ENCODE measurements around the gene SCN1B.
"Not testable (repeated sequence)": the region's sequence is repeated elsewhere in the genome, so short reads cannot be mapped to it uniquely, and the experiment has no call there.

Gene SCN1B

DNA sequence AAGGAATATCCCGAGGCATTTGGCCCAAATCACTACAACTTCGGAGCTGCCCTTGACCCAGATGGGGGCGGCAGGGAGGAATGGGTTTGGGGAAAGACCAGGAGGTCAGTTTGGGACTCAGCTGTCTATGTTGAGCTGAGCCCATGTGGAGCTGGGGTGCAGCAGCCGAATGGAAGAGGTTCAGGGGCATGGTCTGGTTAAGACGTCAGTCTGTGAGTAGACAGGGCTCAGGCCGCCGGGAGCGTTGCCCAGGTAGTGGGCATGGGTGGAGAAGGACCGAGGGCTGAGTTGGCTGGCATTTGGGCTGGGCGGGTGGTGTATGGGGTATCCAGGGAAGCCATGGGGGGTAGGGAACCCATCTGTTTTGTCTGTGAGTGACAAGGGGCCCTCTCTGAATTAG lies 9.3 kb upstream of the SCN1B start:
- no peak for DNase-seq

DNA sequence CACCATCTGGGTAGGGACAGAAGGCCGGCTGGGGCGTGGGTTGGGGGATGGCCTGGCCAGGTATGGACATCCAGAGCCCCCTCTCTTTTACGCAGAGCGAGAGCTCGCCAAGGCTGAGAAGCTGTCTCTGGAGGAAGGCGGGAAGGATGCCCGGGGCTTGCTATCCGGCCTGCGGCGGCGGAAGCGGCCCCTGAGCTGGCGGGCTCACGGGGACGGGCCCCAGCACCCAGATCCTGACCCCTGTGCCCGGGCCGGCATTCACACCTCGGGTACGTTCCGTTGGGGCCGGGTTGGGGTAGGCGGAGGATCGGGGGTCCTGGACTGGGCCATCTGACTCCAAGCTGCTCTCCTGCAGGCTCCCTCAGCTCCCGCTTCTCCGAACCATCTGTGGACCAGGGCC lies 8.7 kb upstream of the SCN1B start:
- DNase-seq: no peak

DNA sequence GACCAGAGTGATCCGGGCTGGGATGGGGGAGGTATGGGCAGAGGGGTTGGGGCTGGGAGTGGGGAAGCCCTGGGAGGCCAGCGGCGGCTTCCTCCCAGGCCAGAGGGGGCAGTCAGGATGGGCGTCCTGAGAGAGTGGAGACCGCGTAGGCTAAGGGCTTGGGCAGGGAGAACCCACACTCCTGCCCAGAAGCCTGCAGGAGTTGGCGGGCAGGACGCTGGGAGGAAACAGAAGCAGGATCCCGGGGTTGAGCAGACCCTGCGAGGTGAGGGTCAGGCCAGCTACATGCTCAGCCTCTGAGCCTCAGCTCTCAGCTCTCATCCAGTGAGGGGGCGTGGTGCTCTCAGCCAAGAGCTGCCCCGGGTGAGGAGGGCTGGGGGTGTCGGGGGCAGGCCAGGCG lies 7.8 kb upstream of the SCN1B start:
- DNase-seq: no peak

DNA sequence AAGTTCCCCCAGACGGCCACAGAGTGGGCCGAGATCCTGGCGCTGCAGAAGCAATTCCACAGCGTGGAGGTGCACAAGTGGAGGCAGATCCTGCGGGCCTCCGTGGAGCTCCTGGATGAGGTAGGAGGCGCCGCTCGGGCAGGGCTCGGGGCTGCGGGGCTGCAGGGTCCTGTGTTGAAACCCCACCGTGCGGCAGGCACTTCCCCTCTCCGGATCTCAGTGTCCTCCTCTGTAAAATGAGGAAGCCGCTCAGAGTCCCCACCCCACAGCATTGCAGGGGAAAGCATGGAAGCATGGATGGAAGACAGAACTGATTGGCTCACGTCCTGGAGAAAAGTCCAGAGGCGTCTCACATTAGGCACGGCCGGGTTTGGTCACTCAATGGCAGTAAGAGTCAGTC lies 6.8 kb upstream of the SCN1B start:
- DNase-seq: no peak

DNA sequence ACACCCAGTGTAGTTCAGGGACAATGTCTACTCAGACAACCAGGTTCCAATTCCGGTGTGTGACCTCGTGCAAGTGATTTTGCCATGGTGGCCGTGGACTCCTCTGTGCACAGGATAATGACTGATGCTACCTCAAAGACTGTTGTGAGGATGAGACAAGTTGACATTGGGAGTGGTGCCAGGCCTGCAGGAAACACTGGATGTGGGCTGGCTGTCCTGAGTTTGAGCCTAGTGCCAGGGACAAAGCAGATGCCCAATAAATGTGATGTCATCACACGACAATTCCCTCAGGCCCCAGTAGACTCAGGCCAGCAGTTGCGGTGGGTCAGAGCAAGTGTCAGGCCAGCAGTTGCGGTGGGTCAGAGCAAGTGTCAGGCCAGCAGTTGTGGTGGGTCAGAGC lies 6.2 kb upstream of the SCN1B start:
- DNase-seq: no peak

DNA sequence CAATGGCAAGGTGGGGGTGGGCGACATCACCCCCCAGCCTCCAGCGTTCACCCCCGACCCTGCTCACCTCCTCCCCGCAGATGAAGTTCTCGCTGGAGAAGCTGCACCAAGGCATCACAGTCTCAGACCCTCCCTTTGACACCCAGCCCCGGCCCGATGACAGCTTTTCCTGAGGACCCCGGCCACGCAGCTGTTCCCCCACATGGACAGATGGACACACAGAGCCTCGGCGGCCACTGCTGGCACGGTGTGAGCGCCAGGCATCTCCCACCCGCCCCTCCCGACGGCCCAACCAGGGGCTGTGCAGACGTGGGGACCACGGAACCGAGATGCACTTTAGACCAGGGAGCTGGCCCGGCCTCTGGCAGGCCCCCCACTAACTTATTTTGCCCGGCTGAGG lies 4.3 kb upstream of the SCN1B start:
- DNase-seq: no peak

DNA sequence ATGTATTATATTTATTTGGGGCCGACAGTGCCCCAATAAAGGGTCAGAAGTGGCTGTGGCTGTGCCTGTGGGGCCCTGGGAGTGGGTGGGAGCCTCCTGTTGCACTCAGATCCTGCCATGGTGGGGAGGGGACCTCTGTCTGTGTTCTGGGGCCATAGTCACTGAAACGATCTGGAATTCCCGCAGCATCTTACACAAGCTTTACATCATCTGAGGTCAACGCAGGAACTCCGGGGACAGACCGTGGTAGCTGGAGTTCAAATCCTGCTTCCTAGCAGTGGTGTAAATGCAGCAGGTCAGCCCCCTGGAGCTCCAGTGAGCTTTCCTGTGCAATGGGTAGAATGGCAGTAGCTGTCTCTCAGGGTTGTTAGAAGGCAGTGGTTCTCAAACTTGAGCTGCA lies 3.9 kb upstream of the SCN1B start:
- no peak for DNase-seq

DNA sequence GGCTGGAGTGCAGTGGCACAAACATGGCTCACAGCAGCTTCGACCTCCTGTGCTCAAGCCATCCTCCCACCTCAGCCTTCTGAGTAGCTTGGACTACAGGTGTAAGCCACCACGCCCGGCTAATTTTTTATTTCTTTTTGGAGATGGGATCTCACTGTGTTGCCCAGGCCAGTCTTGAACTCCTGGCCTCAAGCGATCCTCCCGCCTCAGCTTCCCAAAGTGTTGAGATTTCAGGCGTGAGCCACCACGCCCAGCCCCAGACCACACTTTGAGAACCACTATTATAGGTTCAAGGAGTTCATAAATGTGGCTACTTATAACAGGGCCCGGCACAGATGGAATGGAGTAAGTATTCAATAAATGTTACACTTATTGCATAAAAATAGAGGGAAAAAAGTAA lies 3.3 kb upstream of the SCN1B start:
- DNase-seq: no peak

DNA sequence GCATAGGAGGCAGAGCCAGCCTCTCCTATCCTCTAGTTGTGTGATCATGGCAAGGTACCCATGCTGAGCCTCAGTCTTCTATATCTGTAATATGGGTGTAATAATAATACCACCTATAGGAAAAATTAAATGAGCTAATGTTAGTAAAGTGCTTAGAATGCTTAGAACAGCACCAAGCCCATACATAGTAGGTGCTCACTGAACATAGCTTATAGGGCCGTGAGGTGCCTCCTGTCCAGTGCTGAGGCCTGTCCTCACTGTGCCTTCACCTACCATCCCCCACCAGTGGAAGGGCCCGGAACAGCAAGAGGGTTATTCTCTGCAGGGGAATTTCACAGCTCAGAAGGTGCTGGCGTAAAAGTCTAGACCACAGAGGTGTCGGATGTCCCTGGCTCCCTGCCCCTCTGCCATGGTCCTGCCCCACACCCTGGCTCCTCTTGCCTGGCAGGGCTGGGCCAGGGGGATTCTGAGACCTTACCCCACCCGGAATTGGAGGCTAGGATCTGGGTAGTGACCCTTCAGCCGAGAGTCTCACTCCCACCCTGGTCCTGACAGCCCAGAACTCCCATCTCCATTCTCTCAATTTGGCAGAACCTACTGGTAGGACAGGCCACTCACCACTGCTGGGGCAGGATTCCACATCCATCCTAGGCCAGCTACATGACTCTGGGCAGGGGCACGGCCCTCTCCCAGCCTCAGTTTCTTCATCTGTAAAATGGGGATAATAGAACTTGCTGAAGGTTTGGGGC lies 2.2 kb upstream of the SCN1B start:
- no peak for DNase-seq

DNA sequence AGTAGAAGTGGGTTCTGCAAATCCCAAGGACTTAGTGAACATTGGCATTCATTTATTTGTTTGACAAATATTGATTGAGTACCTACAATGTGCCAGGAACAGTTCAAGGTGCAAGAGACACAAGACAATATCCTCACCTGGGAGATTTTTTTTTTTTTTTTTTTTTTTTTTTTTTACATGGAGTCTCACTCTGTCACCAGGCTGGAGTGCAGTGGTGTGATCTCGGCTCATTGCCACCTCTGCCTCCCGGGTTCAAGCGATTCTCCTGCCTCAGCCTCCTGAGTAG lies 1.7 kb upstream of the SCN1B start:
- not testable (repeated sequence) for DNase-seq

DNA sequence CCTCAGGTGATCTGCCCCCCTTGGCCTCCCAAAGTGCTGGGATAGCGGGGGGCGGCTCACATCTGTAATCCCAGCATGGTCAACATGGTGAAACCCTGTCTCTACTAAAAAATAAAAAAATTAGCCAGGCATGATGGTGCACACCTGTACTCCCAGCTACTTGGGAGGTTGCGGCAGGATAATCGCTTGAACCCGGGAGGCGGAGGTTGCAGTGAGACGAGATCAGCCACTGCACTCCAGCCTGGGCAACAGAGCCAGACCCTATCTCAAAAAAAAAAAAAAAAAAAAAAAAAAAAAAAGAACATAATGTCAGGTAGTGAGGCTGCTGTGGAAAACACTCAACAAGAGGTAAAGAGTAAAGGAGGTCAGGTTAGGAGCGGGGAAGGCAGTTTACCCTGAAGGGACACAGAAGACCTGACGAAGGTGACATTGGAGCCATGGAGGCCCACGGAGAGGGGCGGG lies 964 bp upstream of the SCN1B start:
- not testable (repeated sequence) for DNase-seq

DNA sequence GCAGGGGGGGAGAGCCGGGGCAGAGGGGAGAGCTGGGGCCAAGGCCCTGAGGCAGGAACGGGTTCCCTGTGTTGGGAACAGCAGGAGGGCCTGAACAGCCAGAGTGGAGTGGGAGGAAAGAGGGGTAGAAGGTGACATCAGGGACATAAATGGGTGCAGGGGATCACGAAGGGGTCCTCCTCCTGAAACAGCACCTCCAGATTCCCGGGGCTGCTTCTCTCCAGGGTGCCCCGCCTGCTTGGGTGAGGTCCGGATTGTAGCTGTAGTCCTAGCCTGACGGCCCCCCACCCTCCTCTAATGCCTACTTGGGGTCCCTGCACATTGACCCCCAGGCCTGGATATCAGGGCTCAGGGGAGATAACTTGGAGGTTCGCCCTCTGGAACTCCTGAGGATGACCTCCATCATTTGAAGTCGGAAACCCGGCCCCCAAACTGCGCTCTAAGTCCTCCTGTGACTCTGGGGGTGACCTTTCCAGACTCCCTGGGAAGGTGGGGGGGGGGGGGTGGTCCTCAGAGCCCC lies 473 bp upstream of the SCN1B start:
- DNase-seq: no peak

DNA sequence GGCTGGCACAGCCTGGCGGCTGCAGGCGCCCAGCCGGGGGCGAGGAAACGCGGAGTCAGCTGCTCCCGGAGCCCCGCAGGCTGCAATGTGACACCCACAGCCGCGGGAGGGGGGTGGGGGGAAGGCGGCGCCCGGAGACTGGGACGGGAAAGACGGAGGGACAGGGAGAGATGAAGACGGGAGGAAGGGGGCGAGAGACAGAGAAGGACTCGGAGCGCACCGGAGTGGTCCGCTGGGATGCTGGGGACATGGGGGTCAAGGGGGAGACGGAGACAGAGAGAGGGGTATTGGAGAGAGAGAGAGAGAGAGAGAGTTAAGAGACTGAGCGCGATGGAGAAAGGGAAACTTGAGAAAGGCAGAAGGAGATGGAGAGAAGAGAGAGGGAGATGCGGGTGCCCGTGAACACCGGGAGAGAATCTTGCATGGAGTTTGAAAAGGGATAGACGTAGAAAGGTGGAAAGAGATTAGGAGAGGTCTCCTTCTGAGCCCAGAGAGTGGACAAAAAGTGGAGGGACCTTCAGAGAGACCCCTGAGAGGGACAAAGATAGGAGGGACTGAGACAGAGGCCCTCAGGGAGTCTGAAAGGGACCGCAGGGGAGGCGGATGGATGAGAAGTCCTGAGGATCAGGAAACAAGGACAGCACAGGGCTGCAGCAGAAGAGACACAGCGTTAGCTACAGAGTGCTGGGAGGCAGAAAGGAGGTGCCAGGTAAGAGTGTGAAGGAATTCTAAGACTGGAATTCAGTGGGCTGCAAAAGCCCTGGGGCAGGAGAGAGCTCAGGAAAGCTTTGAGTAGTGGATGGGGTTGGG lies 1.0 kb downstream of the SCN1B start:
- no peak for DNase-seq

DNA sequence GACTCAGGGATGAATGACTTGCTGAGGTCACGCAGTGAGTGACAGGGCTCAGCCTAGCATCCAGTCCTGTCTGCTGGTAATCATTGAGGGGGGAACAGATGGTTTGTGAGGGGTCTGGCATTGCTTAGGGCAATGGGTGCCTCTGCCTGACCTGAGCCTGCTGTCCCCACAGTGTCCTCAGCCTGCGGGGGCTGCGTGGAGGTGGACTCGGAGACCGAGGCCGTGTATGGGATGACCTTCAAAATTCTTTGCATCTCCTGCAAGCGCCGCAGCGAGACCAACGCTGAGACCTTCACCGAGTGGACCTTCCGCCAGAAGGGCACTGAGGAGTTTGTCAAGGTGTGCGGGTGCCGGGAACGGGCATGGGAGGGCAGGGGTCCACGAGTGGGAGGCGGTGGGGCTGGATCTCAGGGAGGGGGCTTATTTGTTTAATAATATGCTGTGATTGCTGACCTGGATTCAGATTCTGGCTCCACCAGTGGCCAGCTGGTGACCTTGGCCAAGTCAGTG lies 2.1 kb downstream of the SCN1B start:
- DNase-seq: no peak

DNA sequence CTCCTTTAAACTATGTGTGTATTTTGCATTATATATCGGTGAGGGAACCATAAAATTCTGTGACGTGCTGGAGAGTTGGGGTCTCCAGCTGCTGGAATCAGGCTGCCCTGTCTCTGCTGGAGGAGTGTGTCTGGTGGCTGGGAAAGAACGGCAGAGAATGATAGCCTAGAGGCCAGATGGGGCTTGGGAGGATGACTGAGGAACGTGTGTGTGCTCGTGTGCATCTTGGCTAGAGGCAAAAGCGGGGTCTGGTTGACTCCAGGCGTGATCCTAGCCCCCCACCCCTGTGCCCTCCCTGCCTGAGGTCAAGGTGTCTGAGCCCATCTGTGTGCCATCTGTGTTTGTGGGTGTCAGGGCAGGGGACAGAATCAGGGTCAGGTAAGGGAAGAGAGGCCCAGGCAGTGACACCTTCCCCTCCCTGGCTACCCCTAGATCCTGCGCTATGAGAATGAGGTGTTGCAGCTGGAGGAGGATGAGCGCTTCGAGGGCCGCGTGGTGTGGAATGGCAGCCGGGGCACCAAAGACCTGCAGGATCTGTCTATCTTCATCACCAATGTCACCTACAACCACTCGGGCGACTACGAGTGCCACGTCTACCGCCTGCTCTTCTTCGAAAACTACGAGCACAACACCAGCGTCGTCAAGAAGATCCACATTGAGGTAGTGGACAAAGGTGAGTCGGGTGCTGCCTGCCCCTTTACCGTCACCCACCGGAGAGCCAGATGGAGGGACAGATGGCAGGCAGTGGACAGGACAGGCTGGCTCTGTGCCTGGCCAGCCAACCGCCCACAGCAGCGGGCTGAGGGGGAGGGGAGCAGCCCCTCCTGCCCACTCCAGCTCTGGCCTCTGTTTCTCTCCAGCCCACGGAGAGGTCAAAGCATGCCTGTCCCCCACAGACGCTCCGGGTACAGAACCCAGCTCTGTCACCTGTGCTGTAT lies 3.1 kb downstream of the SCN1B start:
- no peak for DNase-seq

DNA sequence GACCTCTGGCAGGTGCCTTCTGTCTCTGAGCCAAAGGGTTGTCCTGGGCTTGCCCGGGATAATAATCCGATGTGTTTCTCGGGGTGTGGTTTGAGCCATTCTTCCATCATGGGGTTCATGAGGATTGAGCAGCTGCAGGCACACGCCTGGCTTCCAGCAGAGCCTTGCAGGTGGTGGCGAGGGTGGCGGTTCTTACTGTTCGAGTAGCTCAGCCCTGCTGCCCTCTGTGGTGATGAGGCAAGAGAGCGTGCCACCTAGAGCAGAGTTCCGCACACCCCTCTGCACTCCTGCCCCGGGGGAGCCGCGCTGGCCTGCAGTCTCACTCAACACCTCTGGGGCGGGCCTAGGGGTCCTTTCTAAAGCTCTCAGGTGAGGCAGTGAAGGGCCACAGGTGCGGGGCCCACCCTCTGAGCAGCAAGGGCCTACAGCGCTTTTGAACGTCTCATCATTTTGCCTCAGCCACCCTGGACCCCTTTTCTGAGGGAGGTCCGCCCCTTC lies 3.8 kb downstream of the SCN1B start:
- DNase-seq: no peak

DNA sequence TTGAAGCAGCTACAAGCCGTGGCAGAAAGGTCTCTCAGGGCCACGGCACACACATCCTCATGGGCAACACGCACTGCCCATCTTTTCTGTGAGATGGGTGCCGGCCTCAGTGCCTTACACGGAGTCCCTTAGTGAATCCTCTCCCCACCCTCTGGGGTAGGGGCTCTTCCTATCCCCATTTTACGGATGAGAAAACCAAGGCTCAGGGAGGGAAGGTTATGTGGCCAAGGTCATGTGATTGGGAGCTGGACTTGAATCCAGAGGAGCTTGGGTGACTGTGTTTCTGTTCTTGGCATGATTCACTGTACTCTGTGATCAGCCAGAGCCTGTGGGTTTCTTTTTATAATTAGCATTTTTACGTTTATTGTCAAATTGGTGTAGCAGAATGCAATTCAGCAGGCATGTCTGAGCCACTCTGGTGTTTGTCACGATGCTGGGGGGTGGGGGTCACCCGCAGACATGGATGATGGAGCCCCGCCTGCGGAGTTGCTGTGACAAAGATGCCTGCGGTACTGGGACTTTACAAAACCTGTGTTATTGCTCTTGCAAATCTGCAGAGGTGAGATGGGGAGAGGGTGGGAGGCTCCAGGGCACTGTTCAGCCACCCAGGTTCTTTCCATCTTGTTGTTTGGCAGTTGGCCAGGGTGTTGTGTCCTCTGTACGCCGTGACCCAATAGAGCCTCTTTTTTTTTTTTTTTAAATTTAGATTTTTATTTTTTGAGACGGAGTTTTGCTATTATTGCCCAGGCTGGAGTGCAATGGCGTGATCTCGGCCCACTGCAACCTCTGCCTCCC lies 4.5 kb downstream of the SCN1B start:
- DNase-seq: no peak

DNA sequence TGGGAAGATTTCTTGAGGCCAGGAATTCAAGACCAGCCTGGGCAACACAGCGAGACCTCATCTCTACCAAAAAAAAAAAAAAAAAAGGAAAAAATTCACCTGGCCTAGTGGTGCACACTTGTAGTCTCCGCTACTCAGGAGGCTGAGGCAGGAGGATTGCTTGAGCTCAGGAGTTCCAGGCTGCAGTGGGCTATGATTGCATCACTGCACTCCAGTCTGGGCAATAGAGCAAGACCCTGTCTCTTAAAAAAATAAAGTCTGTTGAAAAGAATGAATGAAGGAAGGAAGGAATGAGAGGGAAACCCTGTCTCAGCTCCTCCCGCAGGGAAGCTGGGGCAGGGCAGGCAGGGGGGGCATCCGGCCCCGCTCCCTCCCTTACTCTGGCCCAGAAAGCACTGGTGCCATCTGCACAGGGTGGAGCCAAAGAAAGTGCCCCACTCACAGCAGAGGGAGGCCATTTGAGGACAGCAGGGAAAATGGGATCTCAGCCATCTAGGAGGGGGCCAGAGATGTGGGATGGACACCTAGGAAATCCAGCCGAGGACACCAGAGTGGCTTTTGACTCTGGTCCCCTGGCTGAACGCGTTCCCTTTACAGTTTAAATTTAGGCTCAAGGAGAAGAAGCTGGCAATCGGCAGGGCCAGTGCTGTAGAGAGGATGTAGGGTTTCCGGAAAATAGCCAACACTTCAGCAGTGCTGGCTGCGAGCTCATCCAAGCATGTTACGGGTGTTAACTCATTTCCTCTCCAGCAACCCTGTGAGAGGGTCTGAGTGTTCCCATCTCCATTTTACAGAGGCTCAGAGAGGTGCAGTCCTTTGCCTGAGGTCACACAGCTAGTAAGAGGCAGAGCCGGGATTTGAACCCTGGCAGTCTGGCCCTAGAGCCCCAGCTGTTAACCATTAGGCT lies 7.7 kb downstream of the SCN1B start:
- DNase-seq: no peak

DNA sequence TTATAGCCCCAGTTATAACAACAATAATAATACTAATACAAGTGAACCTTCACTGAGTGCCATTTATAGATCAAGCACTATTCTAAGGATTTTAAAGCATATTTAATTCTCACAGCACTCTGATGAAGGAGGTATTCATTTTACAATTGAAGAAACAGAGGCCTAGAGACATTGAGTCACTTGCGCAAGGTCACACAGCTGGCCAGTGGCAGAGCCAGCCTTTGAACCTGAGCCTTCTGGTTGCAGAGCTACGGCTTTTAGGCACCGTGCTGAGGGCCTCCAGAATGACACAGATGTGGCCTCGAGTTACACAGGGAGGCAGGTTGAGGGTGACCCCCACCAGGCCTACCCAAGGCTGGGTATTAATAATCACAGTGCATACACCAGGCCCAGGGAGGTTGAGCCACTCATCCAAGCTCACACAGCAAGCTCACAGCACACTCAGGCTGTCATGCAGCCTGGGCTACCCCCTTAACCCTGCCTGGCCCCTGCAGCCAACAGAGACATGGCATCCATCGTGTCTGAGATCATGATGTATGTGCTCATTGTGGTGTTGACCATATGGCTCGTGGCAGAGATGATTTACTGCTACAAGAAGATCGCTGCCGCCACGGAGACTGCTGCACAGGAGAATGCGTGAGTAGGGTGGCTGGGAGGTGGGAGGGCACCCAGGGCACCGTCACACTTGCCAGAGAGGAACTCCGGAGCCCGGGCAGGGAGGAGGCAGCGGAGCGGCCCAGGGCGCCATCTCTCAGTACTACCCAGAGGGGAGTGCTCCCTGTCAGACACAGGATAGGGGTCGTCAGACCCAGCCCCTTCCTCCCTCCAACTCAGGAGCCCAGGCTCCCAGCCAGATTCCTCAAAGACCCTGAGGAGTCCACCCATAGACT lies 8.6 kb downstream of the SCN1B start:
- DNase-seq: no peak
